Mucosa of gallbladder (tissue), 1 donor: ENCODE data around the gene TGFBR3. TPM values are rescaled to one million over a fixed set of nuclear protein-coding genes. Genes with fewer than 3 reads are reported as not detected.
"Not testable (repeated sequence)": the region's sequence is repeated elsewhere in the genome, so short reads cannot be mapped to it uniquely, and the experiment has no call there.

Source experiments
- DNase-seq: peaks from one replicate; pipeline ENCODE4 v3.0.0-alpha.2; 2020; ENCODE audit warnings: low spot score
- total RNA-seq: library from RNA; stranded (reverse); gene quantifications from one replicate; pipeline ENCODE4 v1.2.1, GENCODE V29; 2021
- donor health status: DM: no; HTN: no; CAD: no.

The TGFBR3 gene
- total RNA-seq, 1 donor from 2014 or later = 54.4 TPM

- DNase-seq = no peak
Observed at GRCh38 chr1:91689641-91690481, 196.1 kb downstream of the TGFBR3 start.

GRCh38 chr1:91687452-91687851, 198.5 kb downstream of the TGFBR3 start:
- DNase-seq = no peak

DNA sequence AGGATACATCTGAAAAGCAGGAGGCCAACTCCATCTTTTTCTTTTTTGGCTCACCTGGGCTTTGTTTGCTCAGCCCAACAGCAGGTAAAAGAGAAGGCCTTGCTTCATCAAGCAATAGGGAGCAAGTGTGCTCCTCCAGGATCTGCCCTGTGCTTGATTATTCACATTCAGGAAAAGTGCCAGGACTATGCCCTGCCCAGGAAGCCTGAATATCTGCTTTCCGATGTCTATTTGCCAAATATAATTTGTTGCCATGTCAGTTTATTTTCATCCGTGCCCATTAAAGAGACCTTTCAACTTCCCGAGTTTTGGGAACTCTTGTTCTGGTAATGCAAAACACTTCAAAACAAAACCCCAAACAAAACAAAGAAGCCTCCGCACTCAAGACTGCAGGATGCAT, 200.0 kb downstream of the TGFBR3 start:
- no peak for DNase-seq

DNA sequence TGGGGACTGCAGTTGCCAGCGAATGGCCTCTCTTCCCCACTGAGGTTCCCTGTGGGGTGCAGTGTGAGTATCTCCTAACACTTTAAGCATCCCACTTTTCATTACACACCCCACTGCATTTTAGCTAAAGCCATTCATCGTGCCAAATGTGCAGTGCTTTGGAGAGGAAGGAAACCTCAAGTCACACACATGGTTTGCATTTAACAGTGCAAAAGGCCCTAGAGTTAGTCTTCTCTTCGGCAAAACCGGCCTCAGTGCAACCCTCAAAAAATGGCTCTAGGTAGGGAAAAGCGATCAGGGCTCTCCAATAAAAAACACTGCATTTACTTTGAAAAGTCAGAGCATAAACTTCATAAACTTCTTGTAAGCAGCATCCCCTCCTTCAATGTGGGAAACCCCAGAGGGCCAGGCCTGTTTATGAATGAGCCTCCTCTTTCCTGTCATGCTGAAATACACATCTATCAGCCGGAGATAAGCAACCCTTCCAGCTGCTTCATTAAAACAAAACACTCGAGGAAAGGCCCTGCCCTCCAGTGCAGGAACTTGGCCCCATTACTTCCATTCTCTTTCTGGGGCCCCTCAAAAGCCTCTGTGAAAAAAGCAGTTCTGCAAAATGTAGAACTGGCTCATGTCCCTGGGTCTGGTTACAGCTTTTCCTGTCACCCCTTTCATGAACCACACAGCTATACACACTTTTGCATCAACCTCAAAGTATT, 201.3 kb downstream of the TGFBR3 start:
- no peak for DNase-seq

DNA sequence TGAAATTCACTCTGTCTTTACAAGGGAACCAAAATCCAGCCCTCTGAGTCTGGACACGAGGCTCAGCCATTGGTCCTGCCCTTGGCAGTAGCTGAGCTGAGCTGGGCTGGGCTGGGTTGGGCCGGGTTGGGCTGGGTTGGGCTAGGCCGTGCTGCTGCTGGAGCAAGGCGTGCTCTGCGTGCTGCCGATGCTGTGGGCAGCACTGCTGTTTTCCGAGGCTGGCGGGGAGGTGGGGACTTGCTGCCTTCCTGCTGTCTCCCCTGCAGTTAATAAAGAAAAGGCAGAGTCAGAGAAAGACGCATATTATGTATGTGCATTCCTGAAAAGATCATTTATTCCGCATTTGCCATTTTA, 202.4 kb downstream of the TGFBR3 start:
- DNase-seq = no peak

DNA sequence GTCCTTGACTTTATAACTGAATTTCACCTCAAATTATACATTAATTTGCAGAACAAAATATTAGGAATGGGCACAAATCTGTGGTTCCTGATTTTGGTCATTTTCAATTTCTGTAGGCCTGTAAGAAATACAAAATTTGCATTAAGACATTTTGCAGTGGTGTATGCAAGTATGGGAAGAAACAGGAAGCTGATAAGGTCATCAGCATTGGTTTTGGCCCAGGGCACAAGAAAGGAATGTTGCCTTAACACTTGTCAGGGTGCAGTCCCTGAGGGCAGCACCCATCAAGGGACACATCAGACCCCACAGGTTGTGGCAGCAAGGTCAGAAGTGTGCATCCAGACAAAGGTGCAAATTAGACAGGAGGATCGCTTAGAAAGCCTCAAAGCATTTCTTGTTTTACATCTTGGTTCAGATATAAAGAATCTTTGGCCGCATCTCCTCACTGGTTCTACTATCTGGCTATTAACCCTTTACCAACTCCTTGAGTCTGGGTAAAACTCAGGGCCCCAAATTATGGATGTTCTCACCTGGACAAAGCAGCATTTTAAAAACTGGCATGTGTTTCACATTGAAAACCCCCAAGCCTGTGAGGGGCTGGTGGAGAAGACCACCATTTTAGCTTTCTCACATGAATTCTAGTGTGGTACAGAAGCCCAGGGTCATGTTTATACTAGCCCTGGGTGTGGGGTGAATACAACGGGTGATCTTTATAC, 202.9 kb downstream of the TGFBR3 start:
- DNase-seq = no peak

- DNase-seq = no peak
Observed at GRCh38 chr1:91680556-91681155, 205.3 kb downstream of the TGFBR3 start.

GRCh38 chr1:91679446-91679845, 206.5 kb downstream of the TGFBR3 start:
- no peak for DNase-seq

GRCh38 chr1:91676030-91676429, 209.9 kb downstream of the TGFBR3 start:
- no peak for DNase-seq

DNA sequence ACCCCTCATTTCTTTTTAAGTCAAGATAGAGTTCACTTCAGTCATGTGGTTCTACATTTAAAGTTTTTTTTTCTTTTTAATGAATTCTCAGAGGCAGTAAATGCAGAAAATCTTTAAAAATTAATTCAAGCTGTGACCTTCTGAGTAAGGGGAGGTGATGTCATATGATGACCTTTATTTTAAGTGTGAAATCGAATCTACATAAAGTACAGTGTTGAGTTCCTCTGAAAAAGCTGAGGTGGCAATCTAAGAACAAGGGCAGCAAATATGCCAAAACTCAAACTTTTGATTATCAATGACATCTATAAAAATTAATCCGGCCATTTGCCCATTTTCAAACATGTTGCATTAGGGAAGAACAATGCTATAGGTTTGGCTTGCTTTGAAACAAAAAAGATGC, 211.8 kb downstream of the TGFBR3 start:
- DNase-seq = no peak

- no peak for DNase-seq
Observed at GRCh38 chr1:91673613-91674012, 212.3 kb downstream of the TGFBR3 start.

DNA sequence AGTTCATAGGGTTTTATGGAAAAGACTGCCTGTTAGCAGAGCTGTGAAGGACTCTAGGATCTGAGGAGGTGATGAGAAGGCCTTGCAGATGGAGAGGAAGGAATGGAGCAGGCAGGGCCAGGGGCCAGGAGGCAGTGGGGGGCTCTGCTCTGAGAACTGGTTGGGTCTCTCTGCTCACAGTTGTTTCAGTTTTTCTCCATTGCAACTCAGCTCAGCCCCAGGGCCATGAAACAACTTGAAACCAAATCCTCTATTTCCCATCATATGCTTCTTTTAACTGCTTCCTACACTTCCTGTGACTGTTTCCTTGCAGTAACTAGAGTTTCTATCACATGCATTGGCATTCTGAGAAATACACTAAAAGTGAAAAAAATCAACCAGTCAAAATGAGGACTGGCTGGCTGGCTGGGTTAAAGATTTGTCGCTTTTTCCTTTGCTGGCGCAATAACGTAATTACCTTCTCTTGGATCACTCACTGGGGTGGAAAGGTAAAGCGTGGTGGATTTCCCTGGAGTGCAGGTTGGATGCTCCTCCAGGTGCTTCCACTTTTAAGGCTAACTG, 213.3 kb downstream of the TGFBR3 start:
- no peak for DNase-seq

- DNase-seq = no peak
Observed at GRCh38 chr1:91670781-91671180, 215.2 kb downstream of the TGFBR3 start.

DNA sequence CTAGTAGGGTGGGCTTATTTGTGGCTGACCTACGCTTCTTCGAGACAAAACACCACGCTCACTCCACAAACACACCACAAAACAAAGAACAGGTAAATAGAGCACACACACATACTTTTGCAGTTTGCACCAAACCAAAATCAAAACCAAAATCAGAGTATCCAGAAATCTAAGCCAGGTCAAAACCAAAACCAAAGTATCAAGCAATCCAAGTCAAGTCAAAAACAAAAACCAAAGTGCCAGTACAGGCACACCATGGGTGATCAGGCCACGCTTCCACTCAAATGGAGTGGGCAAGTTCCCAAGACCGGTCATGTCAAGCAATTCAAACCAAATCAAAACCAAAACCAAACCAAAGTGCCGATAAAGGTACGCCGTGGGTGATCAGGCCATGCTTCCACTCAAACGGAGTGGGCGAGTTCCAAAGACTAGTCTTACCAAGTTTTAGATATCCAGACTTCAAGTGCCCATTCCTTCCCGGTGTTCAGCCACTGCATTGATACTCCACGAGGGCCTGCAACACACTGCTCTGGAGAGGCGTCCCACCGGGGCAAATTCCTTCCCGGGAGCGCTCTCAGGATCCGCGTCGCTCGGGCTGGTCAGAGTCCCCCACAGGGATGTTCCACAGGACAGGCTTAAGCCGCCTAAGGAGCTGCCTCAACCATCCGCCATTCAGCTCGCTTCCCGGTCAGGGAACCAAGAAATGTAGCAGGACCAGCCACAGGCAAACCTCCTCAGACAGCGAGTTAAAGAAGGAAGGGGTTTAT, 216.2 kb downstream of the TGFBR3 start:
- DNase-seq = no peak

- not testable (repeated sequence) for DNase-seq
Observed at GRCh38 chr1:91666651-91667050, 219.3 kb downstream of the TGFBR3 start.

DNA sequence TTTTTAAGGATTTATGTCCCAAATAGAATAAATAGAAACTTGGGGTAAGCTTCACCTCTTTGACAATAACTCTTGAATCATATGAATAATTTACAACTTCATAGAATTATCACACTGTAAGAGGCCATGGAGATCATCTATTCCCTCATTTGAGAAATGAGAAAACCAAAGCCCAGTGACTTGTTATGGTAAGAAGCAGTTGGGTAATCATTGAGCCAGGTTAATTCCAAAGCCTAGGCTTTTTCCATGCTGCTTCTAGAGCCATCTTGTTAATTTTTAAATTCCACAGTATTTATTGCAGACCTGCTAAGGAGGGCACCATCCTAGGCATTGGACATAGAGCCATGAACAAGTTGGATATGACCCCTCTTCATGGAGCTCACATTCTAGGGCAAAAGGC, 224.8 kb downstream of the TGFBR3 start:
- no peak for DNase-seq

DNA sequence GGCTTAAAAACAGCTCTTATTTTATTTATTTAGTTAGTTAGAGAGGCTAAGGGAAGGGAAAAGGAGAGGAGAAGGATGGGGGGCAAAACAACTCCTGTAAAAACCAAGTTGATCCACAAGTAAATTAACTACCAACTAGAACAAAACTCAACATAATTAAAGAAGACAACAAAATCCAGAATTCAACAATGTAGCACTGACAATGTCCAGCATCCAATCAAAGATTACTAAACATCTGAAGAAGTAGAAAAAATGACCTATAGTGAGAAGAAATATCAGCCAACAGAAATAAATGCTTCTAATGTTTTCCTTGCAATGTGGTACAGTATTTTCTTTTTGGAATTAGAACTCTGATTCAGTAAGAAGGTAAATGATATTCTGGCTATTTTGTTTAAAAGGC, 225.2 kb downstream of the TGFBR3 start:
- DNase-seq = no peak

- no peak for DNase-seq
Observed at GRCh38 chr1:91655912-91656449, 230.0 kb downstream of the TGFBR3 start.

GRCh38 chr1:91653183-91653582, 232.8 kb downstream of the TGFBR3 start:
- no peak for DNase-seq

DNA sequence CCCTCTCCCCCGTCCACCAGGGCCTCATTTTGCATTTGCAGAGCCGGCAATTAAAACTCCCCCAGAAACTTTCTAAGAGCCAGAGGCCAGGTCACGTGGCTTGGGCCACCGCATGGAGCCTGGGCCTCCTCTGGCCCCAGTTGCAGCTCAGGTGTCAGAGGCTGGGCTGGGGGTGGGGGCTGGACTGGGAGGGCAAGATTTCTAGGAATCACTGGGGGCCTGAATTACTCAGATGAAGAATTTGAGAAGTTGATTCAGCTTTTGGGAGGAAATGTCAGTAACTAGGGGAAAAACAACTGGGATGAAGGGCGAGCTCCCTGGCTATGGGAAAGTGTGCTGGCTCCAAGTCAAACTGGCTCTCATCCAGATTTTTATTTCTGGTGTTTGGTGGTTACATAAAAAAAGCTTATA, 234.3 kb downstream of the TGFBR3 start:
- no peak for DNase-seq

DNA sequence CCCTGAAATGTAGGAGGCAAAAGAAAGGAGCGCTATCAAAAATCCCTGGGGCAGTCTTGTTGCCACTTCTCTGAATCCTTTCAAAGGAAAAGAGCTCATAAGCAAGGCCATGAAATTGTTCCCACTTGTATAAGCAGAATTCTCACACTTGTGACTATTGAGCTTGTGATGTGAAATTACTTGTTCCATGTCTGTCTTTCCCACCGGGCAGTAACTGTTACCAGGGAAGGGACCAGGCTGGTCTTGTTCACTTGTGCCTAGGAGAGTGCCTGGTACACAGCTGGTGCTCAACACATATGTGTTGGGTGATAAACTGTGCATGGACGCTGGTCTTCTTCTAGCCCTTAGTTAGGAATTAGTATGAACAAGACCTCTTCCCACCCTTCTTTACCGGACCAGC, 234.7 kb downstream of the TGFBR3 start:
- no peak for DNase-seq
